ENCODE data around the gene THSD4. TPM values are rescaled to one million over a fixed set of nuclear protein-coding genes. Genes with fewer than 3 reads are reported as not detected.
"Not testable (repeated sequence)": the region's sequence is repeated elsewhere in the genome, so short reads cannot be mapped to it uniquely, and the experiment has no call there.

Gene THSD4
- total RNA-seq, 1 donor: under 0.01 TPM

GRCh38 chr15:71362556-71362955 lies 247.3 kb downstream of the THSD4 start:
- no peak for DNase-seq (ENCODE audit: low read depth in 2 of 3, low spot score in 2 of 3)

GRCh38 chr15:71362987-71363968 lies 248.0 kb downstream of the THSD4 start:
- DNase-seq (ENCODE audit: low read depth in 2 of 3, low spot score in 2 of 3): no peak

- no peak for DNase-seq (ENCODE audit: low read depth in 2 of 3, low spot score in 2 of 3)
Measured at GRCh38 chr15:71364117-71364584, 248.9 kb downstream of the THSD4 start.

- no peak for DNase-seq (ENCODE audit: low read depth in 2 of 3, low spot score in 2 of 3)
Measured at GRCh38 chr15:71366522-71366921, 251.3 kb downstream of the THSD4 start.

- DNase-seq (ENCODE audit: low read depth in 2 of 3, low spot score in 2 of 3): no peak
Measured at GRCh38 chr15:71366926-71367325, 251.7 kb downstream of the THSD4 start.

- DNase-seq (ENCODE audit: low read depth in 2 of 3, low spot score in 2 of 3): not testable (repeated sequence)
Measured at GRCh38 chr15:71367737-71368136, 252.5 kb downstream of the THSD4 start.

GRCh38 chr15:71372769-71373168 lies 257.5 kb downstream of the THSD4 start:
- DNase-seq (ENCODE audit: low read depth in 2 of 3, low spot score in 2 of 3): not testable (repeated sequence)

- DNase-seq (ENCODE audit: low read depth in 2 of 3, low spot score in 2 of 3): no peak
Measured at GRCh38 chr15:71373917-71374316, 258.6 kb downstream of the THSD4 start.

GRCh38 chr15:71374607-71375352 lies 259.5 kb downstream of the THSD4 start:
- no peak for DNase-seq (ENCODE audit: low read depth in 2 of 3, low spot score in 2 of 3)

- DNase-seq (ENCODE audit: low read depth in 2 of 3, low spot score in 2 of 3): no peak
Measured at GRCh38 chr15:71375934-71376333, 260.7 kb downstream of the THSD4 start.

GRCh38 chr15:71379893-71380292 lies 264.6 kb downstream of the THSD4 start:
- DNase-seq (ENCODE audit: low read depth in 2 of 3, low spot score in 2 of 3): no peak

- DNase-seq (ENCODE audit: low read depth in 2 of 3, low spot score in 2 of 3): no peak
Measured at GRCh38 chr15:71380345-71380744, 265.1 kb downstream of the THSD4 start.

GRCh38 chr15:71384501-71384900 lies 269.2 kb downstream of the THSD4 start:
- DNase-seq (ENCODE audit: low read depth in 2 of 3, low spot score in 2 of 3): no peak

GRCh38 chr15:71385026-71385425 lies 269.8 kb downstream of the THSD4 start:
- no peak for DNase-seq (ENCODE audit: low read depth in 2 of 3, low spot score in 2 of 3)

GRCh38 chr15:71385457-71385856 lies 270.2 kb downstream of the THSD4 start:
- no peak for DNase-seq (ENCODE audit: low read depth in 2 of 3, low spot score in 2 of 3)

- no peak for DNase-seq (ENCODE audit: low read depth in 2 of 3, low spot score in 2 of 3)
Measured at GRCh38 chr15:71386005-71386404, 270.7 kb downstream of the THSD4 start.

GRCh38 chr15:71386448-71387236 lies 271.4 kb downstream of the THSD4 start:
- peak in 2 of 3 donors; percentile 25 to 68 for DNase-seq (ENCODE audit: low read depth in 2 of 3, low spot score in 2 of 3)

GRCh38 chr15:71387810-71388209 lies 272.5 kb downstream of the THSD4 start:
- no peak for DNase-seq (ENCODE audit: low read depth in 2 of 3, low spot score in 2 of 3)

GRCh38 chr15:71390096-71390495 lies 274.8 kb downstream of the THSD4 start:
- DNase-seq (ENCODE audit: low read depth in 2 of 3, low spot score in 2 of 3): no peak

- no peak for DNase-seq (ENCODE audit: low read depth in 2 of 3, low spot score in 2 of 3)
Measured at GRCh38 chr15:71391421-71392088, 276.3 kb downstream of the THSD4 start.

Measured in hematopoietic multipotent progenitor cell (in vitro differentiated cells).